Measurements from ENCODE around the gene TBX1.

The TBX1 gene

GRCh38 chr22:19815093-19815822 is 54.7 kb downstream of the TBX1 start:
- no peak overlapping the region for H3K4me3 ChIP-seq (ENCODE audit: extremely low read depth, insufficient read depth, low read length, poor library complexity, severe bottlenecking)
- peaks cover 3% of the 10 kb centered on the region for H3K36me3 ChIP-seq (ENCODE audit: control insufficient read depth, insufficient read depth, low read length)
- no peaks in the 10 kb centered on the region for H3K9me3 ChIP-seq (ENCODE audit: control insufficient read depth, low read length)
- no peak overlapping the region for H3K27ac ChIP-seq (ENCODE audit: low read depth, low read length, severe bottlenecking)
- WGBS, 2 experiments (ENCODE audit: insufficient coverage in 2 of 2): 89 to 93% methylated on average over 18 of the region's 18 CpGs
- H3K4me1 ChIP-seq (ENCODE audit: control insufficient read depth, insufficient read depth, low read length, poor library complexity, severe bottlenecking): peaks cover 3% of the 10 kb centered on the region

- Histone ChIP-seq H3K4me1 (ENCODE audit: control insufficient read depth, insufficient read depth, low read length, poor library complexity, severe bottlenecking) (peaks cover 3% of the 10 kb centered on the region), H3K27ac (ENCODE audit: low read depth, low read length, severe bottlenecking) (no peak overlapping the region), H3K4me3 (ENCODE audit: extremely low read depth, insufficient read depth, low read length, poor library complexity, severe bottlenecking) (no peak overlapping the region), H3K36me3 (ENCODE audit: control insufficient read depth, insufficient read depth, low read length) (peaks cover 3% of the 10 kb centered on the region), H3K9me3 (ENCODE audit: control insufficient read depth, low read length) (no peaks in the 10 kb centered on the region)
- 92 to 94% methylated on average over 10 to 16 of the region's 16 CpGs for WGBS, 2 experiments (ENCODE audit: insufficient coverage in 2 of 2)
These were observed 55.3 kb downstream of the TBX1 start for GRCh38 chr22:19815823-19816290.

GRCh38 chr22:19816372-19817119 is 56.0 kb downstream of the TBX1 start:
- Histone ChIP-seq H3K4me1 (ENCODE audit: control insufficient read depth, insufficient read depth, low read length, poor library complexity, severe bottlenecking) (peaks cover 3% of the 10 kb centered on the region), H3K9me3 (ENCODE audit: control insufficient read depth, low read length) (no peaks in the 10 kb centered on the region), H3K27ac (ENCODE audit: low read depth, low read length, severe bottlenecking) (no peak overlapping the region), H3K36me3 (ENCODE audit: control insufficient read depth, insufficient read depth, low read length) (peaks cover 3% of the 10 kb centered on the region), H3K4me3 (ENCODE audit: extremely low read depth, insufficient read depth, low read length, poor library complexity, severe bottlenecking) (no peak overlapping the region)
- 91 to 93% methylated on average over 8 to 12 of the region's 14 CpGs for WGBS, 2 experiments (ENCODE audit: insufficient coverage in 2 of 2)

All from mesodermal cell (in vitro differentiated cells).